HFFc6 (cell line): ENCODE results near the gene MYO7A. TPM values are rescaled to one million over a fixed set of nuclear protein-coding genes. Genes with fewer than 3 reads are reported as not detected.
A peak's percentile ranks its signal among the peaks of the same experiment; 100 is the strongest.

Experiments used
- DNase-seq: peaks from one replicate; pipeline ENCODE4 v3.0.0-alpha.2; 2018
- H3K27ac Mint-ChIP-seq: 2 replicates; pipeline ENCODE4 v1.8.0; 2020; ENCODE audit warnings: mild to moderate bottlenecking, mixed read lengths
- H3K27me3 Mint-ChIP-seq: 2 replicates; pipeline ENCODE4 v1.8.0; 2021; ENCODE audit warnings: mild to moderate bottlenecking, moderate library complexity, mixed read lengths; ENCODE audit not compliant: insufficient read depth
- H3K36me3 Mint-ChIP-seq: 2 replicates; pipeline ENCODE4 v1.8.0; 2021; ENCODE audit warnings: low read depth, mixed read lengths
- H3K4me1 Mint-ChIP-seq: 2 replicates; pipeline ENCODE4 v1.8.0; 2020; ENCODE audit warnings: low read depth, mixed read lengths
- H3K4me3 Mint-ChIP-seq: 2 replicates; pipeline ENCODE4 v1.8.0; 2020; ENCODE audit warnings: mild to moderate bottlenecking, moderate library complexity, mixed read lengths
- H3K9me3 Mint-ChIP-seq: 2 replicates; pipeline ENCODE4 v1.8.0; 2020; ENCODE audit warnings: mild to moderate bottlenecking, mixed read lengths
- total RNA-seq, 6 experiments: library from RNA; stranded (reverse); fragmentation: NEBNext Ultra II Directional; extraction: Animal tissue kit (Norgen Biotek cat#: 25700); gene quantifications; 2 replicates in 1 of 6; 3 replicates in 5 of 6; pipeline ENCODE4 v1.2.3, GENCODE V29; 2021
- TF ChIP-seq, protein P1 (sequence below): fragments of 200-600 bp; sonication (generic); IDR thresholded peaks from 2 replicates; pipeline ENCODE4 v1.5.0; 2021; ENCODE audit warnings: antibody characterized with exemption, mild to moderate bottlenecking

Gene MYO7A
- total RNA-seq, 6 experiments from 2014 or later = 0.05 to 0.09 TPM; not detected in 4

DNA sequence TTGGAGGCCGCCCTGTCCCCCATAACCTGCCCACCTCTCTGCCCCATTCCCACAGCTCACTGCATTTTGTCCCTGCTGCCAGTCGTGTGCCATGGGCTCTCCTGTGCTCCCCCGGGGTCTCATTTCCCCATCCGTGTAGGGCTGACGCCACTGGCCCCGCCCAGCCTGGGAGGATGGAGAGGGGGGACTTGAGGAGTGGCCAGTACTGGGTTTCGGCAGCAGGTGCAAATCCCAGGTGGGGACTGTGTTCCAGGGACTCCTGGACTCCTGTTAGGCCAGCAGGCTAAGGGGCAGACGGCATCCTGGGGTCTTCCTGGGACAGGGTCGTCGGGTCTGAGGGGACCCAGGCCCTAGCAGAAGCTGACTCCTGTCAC is 1.2 kb upstream of the MYO7A start:
- H3K27me3 Mint-ChIP-seq = peaks cover 6% of the 10 kb centered on the region
- H3K4me3 Mint-ChIP-seq = no peak overlapping the region; the same call in 1 of the 2 replicates
- no peaks in the 10 kb centered on the region for H3K9me3 Mint-ChIP-seq
- TF ChIP-seq, protein P1, sequence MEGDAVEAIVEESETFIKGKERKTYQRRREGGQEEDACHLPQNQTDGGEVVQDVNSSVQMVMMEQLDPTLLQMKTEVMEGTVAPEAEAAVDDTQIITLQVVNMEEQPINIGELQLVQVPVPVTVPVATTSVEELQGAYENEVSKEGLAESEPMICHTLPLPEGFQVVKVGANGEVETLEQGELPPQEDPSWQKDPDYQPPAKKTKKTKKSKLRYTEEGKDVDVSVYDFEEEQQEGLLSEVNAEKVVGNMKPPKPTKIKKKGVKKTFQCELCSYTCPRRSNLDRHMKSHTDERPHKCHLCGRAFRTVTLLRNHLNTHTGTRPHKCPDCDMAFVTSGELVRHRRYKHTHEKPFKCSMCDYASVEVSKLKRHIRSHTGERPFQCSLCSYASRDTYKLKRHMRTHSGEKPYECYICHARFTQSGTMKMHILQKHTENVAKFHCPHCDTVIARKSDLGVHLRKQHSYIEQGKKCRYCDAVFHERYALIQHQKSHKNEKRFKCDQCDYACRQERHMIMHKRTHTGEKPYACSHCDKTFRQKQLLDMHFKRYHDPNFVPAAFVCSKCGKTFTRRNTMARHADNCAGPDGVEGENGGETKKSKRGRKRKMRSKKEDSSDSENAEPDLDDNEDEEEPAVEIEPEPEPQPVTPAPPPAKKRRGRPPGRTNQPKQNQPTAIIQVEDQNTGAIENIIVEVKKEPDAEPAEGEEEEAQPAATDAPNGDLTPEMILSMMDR = no peak
- H3K27ac Mint-ChIP-seq = no peak overlapping the region
- DNase-seq = no peak
- H3K36me3 Mint-ChIP-seq = no peaks in the 10 kb centered on the region
- peaks cover 24% of the 10 kb centered on the region for H3K4me1 Mint-ChIP-seq

DNA sequence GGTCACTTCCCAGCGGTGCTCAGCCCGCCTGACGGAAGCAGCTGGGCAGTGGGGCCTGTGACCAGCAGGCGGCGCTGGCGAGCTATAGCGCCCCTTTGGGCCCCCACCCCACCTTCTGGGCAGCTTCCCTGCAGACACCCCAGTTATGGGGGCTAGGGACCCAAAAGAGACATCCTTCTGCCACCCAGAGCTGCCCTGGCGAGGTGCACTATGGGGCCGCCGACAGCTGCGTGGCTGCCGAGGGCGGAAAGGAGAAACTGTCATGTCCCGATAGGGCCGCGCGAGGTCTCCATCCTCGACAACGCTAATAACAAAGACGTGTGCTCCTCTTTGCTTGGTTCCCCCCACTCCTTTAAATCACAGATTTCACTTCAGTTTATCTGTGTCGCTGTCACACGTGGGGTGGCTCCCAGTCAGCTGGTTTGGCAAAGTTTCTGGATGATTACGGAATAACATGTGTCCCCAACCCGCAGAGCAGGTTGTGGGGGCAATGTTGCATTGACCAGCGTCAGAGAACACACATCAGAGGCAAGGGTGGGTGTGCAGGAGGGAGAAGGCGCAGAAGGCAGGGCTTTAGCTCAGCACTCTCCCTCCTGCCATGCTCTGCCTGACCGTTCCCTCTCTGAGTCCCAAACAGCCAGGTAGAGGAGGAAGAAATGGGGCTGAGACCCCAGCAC is 673 bp upstream of the MYO7A start:
- peak overlapping the region; percentile 75 for H3K4me3 Mint-ChIP-seq
- H3K9me3 Mint-ChIP-seq = no peaks in the 10 kb centered on the region
- H3K27ac Mint-ChIP-seq = no peak overlapping the region
- TF ChIP-seq, protein P1 = peak; percentile 100
- no peak for DNase-seq
- H3K36me3 Mint-ChIP-seq = no peaks in the 10 kb centered on the region
- H3K27me3 Mint-ChIP-seq = peaks cover 6% of the 10 kb centered on the region
- peaks cover 28% of the 10 kb centered on the region for H3K4me1 Mint-ChIP-seq

DNA sequence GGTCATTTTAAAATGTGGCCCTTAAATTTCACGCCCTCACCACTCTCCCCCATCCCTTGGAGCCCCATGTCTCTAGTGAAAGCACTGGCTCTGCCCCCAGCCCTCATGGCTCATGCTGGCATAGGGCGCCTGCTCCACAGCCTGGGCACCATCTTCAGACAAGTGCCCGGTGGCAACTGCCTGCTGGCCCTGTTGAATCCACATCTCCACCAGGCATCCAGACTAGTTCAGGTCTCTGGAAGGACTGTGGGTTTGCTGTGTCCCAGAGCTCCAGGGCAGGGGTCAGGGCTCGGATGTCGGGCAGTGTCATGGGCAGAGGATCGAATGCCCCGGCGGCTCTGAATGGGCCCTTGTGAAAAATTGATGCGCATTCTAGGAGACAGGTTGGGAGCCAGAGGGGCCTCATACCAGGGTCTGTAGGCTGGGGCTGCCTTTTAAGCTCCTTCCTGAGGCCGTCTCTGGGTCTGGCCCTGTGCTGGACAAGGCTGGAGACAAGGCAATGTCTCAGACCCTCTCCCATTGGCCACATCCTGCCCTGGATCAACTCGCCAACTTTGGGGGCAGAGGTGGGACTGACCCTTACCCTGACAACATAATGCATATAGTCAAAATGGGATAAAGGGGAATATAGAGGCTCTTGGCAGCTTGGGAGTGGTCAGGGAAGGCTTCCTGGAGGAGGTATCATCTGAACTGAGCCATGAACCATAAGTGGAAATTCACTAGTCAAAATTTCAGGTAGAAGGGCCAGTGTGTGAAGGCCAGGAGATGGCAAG is 1.2 kb downstream of the MYO7A start:
- no peak for DNase-seq
- TF ChIP-seq, protein P1 = no peak
- Mint-ChIP-seq H3K4me3 (no peak overlapping the region), H3K36me3 (no peaks in the 10 kb centered on the region), H3K27ac (no peak overlapping the region), H3K9me3 (no peaks in the 10 kb centered on the region), H3K27me3 (peaks cover 6% of the 10 kb centered on the region), H3K4me1 (peaks cover 28% of the 10 kb centered on the region)

DNA sequence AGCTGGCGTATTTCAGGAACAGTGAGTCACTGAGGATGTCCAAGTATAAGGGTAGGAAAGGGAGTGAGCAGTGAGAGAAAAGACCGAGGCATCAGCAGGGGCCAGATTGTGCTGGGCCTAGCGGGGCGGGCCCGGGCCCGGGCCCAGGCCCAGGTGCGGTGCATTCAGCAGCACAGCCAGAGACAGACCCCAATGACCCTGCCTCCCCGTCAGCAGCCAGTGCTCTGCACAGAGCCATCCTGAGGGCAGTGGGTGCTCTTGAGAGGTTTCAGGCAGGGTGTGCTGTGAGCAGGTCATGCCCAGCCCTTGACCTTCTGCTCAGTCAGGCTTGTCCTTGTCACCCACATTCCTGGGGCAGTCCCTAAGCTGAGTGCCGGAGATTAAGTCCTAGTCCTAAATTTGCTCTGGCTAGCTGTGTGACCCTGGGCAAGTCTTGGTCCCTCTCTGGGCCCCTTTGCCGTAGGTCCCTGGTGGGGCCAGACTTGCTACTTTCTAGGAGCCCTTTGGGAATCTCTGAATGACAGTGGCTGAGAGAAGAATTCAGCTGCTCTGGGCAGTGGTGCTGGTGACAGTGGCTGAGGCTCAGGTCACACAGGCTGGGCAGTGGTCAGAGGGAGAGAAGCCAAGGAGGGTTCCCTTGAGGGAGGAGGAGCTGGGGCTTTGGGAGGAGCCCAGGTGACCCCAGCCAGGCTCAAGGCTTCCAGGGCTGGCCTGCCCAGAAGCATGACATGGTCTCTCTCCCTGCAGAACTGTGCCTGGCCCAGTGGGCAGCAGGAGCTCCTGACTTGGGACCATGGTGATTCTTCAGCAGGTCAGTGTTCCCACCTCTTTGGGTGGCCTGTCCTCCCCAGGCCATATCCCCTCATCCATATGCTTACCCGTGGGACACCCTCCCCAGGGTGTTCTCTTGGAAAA is 2.1 kb downstream of the MYO7A start:
- TF ChIP-seq, protein P1 = no peak
- Mint-ChIP-seq H3K4me1 (peaks cover 28% of the 10 kb centered on the region), H3K4me3 (no peak overlapping the region), H3K36me3 (no peaks in the 10 kb centered on the region), H3K9me3 (no peaks in the 10 kb centered on the region), H3K27me3 (peaks cover 5% of the 10 kb centered on the region), H3K27ac (no peak overlapping the region)
- no peak for DNase-seq

DNA sequence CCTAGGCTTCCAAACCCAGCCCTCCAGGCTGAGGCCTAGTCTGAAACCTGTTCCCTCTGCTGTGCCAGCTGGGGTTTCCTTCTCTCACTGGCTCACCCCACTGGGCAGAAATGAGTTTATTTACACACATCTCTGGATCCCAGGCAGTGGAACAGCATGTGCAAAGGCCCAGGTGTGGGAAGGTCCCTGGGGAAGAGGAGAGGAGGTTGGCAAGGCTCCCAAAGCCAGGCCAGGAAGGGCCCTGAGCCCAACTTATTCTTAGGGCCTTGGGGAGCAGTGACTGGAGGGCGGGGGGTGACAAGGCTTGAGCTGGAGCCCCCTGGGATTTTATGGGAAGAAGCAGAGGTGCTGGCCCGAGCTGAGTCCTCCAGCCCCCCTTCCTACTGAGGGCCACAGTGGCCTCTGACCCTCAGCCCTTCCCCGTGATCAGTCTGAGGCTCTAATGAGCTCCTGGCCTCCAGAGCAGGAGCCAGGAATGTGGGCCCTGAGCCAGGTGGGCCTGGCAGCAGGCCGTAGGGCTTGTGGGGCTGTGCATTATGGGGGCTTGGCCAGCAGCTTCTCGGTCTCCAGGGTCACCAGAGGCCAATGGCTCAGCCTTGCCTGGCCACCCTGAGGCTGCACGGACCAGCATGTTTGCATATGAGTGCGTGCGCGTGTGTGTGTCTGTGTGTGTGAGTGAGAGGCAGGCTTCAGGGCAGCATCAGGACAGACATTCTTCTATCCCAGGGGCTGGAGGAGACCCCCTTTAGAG is 2.9 kb downstream of the MYO7A start:
- TF ChIP-seq, protein P1 = no peak
- Mint-ChIP-seq H3K4me1 (peaks cover 37% of the 10 kb centered on the region), H3K36me3 (no peaks in the 10 kb centered on the region), H3K27me3 (peaks cover 5% of the 10 kb centered on the region), H3K27ac (no peak overlapping the region), H3K9me3 (no peaks in the 10 kb centered on the region), H3K4me3 (no peak overlapping the region)
- DNase-seq = peak; percentile 42
